Naive thymus-derived CD4-positive, alpha-beta T cell (primary cell): Measurements from ENCODE around the gene TMA7. TPM values are rescaled to one million over a fixed set of nuclear protein-coding genes. Genes with fewer than 3 reads are reported as not detected.
A peak's percentile ranks its signal among the peaks of the same experiment; 100 is the strongest.

Source experiments
- ATAC-seq: fragments of 150-1000 bp; cut with Tn5 transposase; 2 replicates; pipeline ENCODE4 v1.10.0; 2021; ENCODE audit warnings: mild to moderate bottlenecking, moderate library complexity
- CTCF ChIA-PET: fragments of 350-600 bp; sonication (Branson Sonifier 250); formaldehyde crosslinking; loops from one replicate; lab custom pipeline; 2021; ENCODE audit warnings: antibody characterized with exemption; lab: Charles Lee
- POLR2A ChIA-PET: fragments of 350-600 bp; sonication (Branson Sonifier 250); formaldehyde crosslinking; loops from one replicate; lab custom pipeline; 2021; ENCODE audit warnings: antibody characterized with exemption, inconsistent platforms; lab: Charles Lee
- DNase-seq, 9 donors: peaks; one replicate each; pipeline versions ENCODE4 v3.0.0 to v3.0.0-alpha.2; 2020 to 2022; ENCODE audit warnings: mixed read lengths in 1 of 9
- H3K27ac ChIP-seq: one replicate; pipeline ENCODE4 v1.7.0; 2013; ENCODE audit warnings: mild to moderate bottlenecking, low read depth, low read length, moderate library complexity
- H3K27me3 ChIP-seq, 2 donors: one replicate each; pipeline ENCODE4 v1.7.0; 2013; ENCODE audit warnings: low read length in 2 of 2, mild to moderate bottlenecking in 2 of 2, moderate library complexity in 2 of 2; ENCODE audit not compliant: control insufficient read depth in 2 of 2, insufficient read depth in 2 of 2
- H3K36me3 ChIP-seq, 3 experiments: 1 replicate in 2 of 3; 2 replicates in 1 of 3; pipeline ENCODE4 v1.7.0; 2013; ENCODE audit warnings: low read length in 3 of 3, mild to moderate bottlenecking in 3 of 3, moderate library complexity in 1 of 3; ENCODE audit not compliant: insufficient read depth in 3 of 3, control insufficient read depth in 2 of 3
- H3K4me1 ChIP-seq, 2 donors: one replicate each; pipeline ENCODE4 v1.7.0; 2013; ENCODE audit warnings: low read length in 2 of 2, mild to moderate bottlenecking in 2 of 2, moderate library complexity in 1 of 2; ENCODE audit not compliant: control insufficient read depth in 2 of 2, insufficient read depth in 2 of 2
- H3K4me3 ChIP-seq: 2 replicates; pipeline ENCODE4 v1.7.0; 2013; ENCODE audit warnings: mild to moderate bottlenecking, low read length
- H3K9me3 ChIP-seq, 3 experiments: 1 replicate in 2 of 3; 2 replicates in 1 of 3; pipeline ENCODE4 v1.7.0; 2013; ENCODE audit warnings: low read length in 3 of 3; ENCODE audit not compliant: control insufficient read depth in 2 of 3
- H3K27ac Mint-ChIP-seq, 9 donors: one replicate each; pipeline ENCODE4 v1.8.0; 2020 to 2022; ENCODE audit warnings: mixed read lengths in 9 of 9, mild to moderate bottlenecking in 8 of 9, moderate library complexity in 5 of 9, inconsistent platforms in 2 of 9
- H3K27me3 Mint-ChIP-seq, 5 donors: one replicate each; pipeline ENCODE4 v1.8.0; 2021 to 2022; ENCODE audit warnings: mixed read lengths in 5 of 5, mild to moderate bottlenecking in 1 of 5
- H3K36me3 Mint-ChIP-seq, 5 donors: one replicate each; pipeline ENCODE4 v1.8.0; 2020 to 2022; ENCODE audit warnings: mixed read lengths in 5 of 5, mild to moderate bottlenecking in 3 of 5, inconsistent platforms in 1 of 5
- H3K4me1 Mint-ChIP-seq, 7 donors: one replicate each; pipeline ENCODE4 v1.8.0; 2020 to 2022; ENCODE audit warnings: mixed read lengths in 7 of 7, mild to moderate bottlenecking in 3 of 7, inconsistent platforms in 1 of 7
- H3K4me3 Mint-ChIP-seq, 10 donors: one replicate each; pipeline ENCODE4 v1.8.0; 2020 to 2022; ENCODE audit warnings: mild to moderate bottlenecking in 10 of 10, mixed read lengths in 10 of 10, moderate library complexity in 6 of 10, inconsistent platforms in 2 of 10
- H3K9me3 Mint-ChIP-seq, 11 donors: one replicate each; pipeline ENCODE4 v1.8.0; 2020 to 2022; ENCODE audit warnings: mixed read lengths in 11 of 11, mild to moderate bottlenecking in 4 of 11, inconsistent platforms in 1 of 11, moderate library complexity in 1 of 11
- intact Hi-C, 2 donors: fragments of 100-400 bp; cut with micrococcal nuclease; formaldehyde crosslinking; loops; one replicate each; pipeline ENCODE4 v1.15.1; 2023
- polyA plus RNA-seq, 2 donors: library from polyadenylated mRNA; unstranded; fragments of 300-500 nt; fragmentation: Illumina TruSeq; gene quantifications; one replicate each; pipeline ENCODE4 v1.2.3, GENCODE V29; 2021
- total RNA-seq, 6 experiments: library from RNA in 5 of 6; stranded (reverse) in 5 of 6; gene quantifications; 1 replicate in 5 of 6; 2 replicates in 1 of 6; pipeline ENCODE4 v1.2.3 and lab custom pipeline; 2021 to 2026

The TMA7 gene
- total and polyA plus RNA-seq, 7 experiments from 2014 or later: 193 to 752 (median 269) TPM

DNA sequence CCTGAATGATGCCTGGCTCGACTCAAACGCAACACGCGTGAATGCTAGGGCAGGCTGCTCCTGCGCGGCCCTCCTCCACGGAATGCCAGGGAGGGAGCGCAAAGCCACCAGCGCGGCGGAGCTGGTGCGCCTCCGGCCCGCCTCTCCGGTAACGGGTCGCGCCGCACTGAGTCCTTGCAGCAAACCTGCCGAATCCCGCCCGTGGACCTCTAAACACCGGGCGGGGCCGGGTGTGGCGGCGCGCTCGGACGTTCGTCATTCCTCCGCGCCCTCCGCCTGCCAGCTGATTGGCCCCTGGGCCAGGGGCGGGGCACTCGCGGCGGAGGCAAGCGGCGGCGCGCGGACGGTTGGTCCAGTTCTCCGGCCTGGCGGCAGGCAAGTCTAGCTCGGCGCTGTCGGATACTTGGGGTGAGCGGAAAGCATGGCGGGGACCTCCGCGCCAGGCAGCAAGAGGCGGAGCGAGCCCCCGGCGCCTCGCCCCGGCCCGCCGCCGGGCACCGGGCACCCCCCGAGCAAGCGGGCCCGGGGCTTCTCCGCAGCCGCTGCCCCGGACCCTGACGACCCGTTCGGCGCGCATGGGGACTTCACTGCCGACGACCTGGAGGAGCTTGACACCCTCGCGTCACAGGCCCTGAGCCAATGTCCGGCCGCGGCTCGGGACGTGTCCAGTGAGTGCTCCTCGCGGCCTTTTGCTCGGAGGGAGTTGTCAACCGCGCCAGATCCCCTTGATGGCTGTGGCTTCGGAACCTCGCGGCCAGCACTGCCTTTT, 6.6 kb downstream of the TMA7 start, which contains the start of gene ATRIP:
TSS of gene ATRIP (plus strand) at position 313 of the 769 bp plus-strand sequence. CDS start at position 422, 109 bp downstream.
- Mint-ChIP-seq H3K27me3 (no peaks in the 10 kb centered on the region), H3K4me1 (peaks cover 17 to 53% (median 45%) of the 10 kb centered on the region in 7 donors), H3K27ac (peak within 1 kb of the TSS; percentile 84 to 97 (median 92)), H3K36me3 (peaks cover 0 to 22% (median 9%) of the 10 kb centered on the region in 5 donors), H3K4me3 (peak within 1 kb of the TSS; percentile 80 to 95 (median 88)), H3K9me3 (no peaks in the 10 kb centered on the region)
- ATAC-seq (peak; percentile 99), DNase-seq (peak; percentile 73 to 93 (median 81))
- intact Hi-C loops: loop anchor here (1.0 to 10.0 kb wide), 6 partner anchors 20 to 1472 kb away; partner anchors contain the start of genes CCDC12 (in 1 of the 2), NBEAL2 (in 1 of the 2), SLC25A20 (in 1 of the 2) and WDR6 (in 1 of the 2)
- Histone ChIP-seq H3K9me3 (no peaks in the 10 kb centered on the region), H3K4me3 (peak within 1 kb of the TSS; percentile 90), H3K4me1 (peaks cover 20 to 22% of the 10 kb centered on the region in 2 donors), H3K27me3 (no peaks in the 10 kb centered on the region), H3K27ac (peak within 1 kb of the TSS; percentile 81), H3K36me3 (peaks cover 0 to 22% (median 12%) of the 10 kb centered on the region in 3 experiments)
- CTCF ChIA-PET: interaction anchor here (0.9 to 3.1 kb wide), 10 partner anchors 10 to 103 kb away, joined by 3 to 35 read pairs (median 5); no protein-coding TSS in a partner anchor
- POLR2A ChIA-PET: interaction anchor here (0.5 to 4.6 kb wide), 16 partner anchors 10 to 111 kb away, joined by 3 to 34 read pairs (median 7); partner anchors contain the start of genes PLXNB1 and SHISA5

DNA sequence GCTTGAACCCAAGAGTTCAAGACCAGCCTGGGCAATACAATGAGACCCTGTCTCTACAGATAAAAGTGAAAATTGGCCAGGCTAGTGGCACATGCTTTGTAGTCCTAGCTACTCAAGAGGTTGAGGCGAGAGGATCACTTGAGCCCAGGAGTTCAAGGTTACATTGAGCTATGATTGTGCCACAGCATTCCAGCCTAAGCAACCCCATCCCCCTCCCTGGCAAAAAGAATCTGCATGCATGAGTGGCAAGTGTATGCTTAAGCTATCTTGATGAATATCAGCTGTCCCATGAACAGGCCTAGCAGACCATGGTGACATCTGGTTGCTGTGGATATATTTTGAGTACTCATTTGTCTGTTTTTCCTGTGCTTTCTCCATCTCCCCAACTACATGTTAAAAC, 11.2 kb downstream of the TMA7 start:
- H3K27me3 Mint-ChIP-seq: no peaks in the 10 kb centered on the region
- Histone ChIP-seq H3K36me3 (peaks cover 0 to 39% (median 0%) of the 10 kb centered on the region in 3 experiments), H3K27ac (no peak overlapping the region), H3K4me3 (no peak overlapping the region), H3K27me3 (no peaks in the 10 kb centered on the region), H3K9me3 (no peaks in the 10 kb centered on the region), H3K4me1 (peaks cover 8 to 9% of the 10 kb centered on the region in 2 donors)
- ChIA-PET CTCF (interaction anchor here (1.2 to 2.4 kb wide), 2 partner anchors 12 to 15 kb away, joined by 3 to 9 read pairs; partner anchors contain the start of gene CCDC51), POLR2A (interaction anchor here (0.6 to 1.6 kb wide), 4 partner anchors 11 to 895 kb away, joined by 3 to 9 read pairs (median 4); partner anchors contain the start of genes CCDC51 and TMA7)
- DNase-seq (no peak), ATAC-seq (no peak)
- H3K27ac Mint-ChIP-seq: no peak overlapping the region
- H3K9me3 Mint-ChIP-seq: no peaks in the 10 kb centered on the region
- H3K4me1 Mint-ChIP-seq: peaks cover 8 to 27% (median 19%) of the 10 kb centered on the region in 7 donors
- intact Hi-C loops: no loop called here
- no peak overlapping the region for H3K4me3 Mint-ChIP-seq
- H3K36me3 Mint-ChIP-seq: peaks cover 3 to 32% (median 7%) of the 10 kb centered on the region in 5 donors

DNA sequence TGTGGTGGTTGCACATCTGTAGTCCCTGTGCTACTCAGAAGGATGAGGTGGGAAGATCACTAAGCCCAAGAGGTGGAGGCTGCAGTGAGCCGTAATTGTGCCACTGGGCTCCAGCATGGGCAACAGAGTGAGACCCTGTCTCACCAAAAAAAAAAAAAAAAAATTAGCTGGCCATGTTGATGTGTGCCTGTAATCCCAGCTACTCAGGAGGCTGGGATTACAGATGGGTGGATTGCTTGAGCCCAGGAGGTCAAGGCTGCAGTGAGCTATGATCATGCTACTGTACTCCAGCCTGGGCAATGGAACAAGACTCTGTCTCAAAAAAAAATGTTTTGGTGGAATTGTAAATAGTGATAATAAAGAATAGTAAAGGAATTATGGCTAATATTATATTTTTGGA, 16.4 kb downstream of the TMA7 start:
- CTCF ChIA-PET: interaction anchor here (0.6 to 4.0 kb wide), 3 partner anchors 52 to 92 kb away, joined by 4 to 14 read pairs (median 8); no protein-coding TSS in a partner anchor
- POLR2A ChIA-PET: interaction anchor here (0.6 to 6.1 kb wide), 5 partner anchors 8 to 556 kb away, joined by 3 to 34 read pairs (median 3); partner anchors contain the start of genes ATRIP and NME6
- Mint-ChIP-seq H3K9me3 (no peaks in the 10 kb centered on the region), H3K27me3 (no peaks in the 10 kb centered on the region), H3K36me3 (peaks cover 3 to 41% (median 6%) of the 10 kb centered on the region in 5 donors), H3K4me1 (peaks cover 3 to 9% (median 6%) of the 10 kb centered on the region in 7 donors), H3K27ac (peak overlapping the region in 1 of 9 donors; percentile 48), H3K4me3 (no peak overlapping the region)
- Histone ChIP-seq H3K4me1 (no peaks in the 10 kb centered on the region), H3K27ac (no peak overlapping the region), H3K4me3 (no peak overlapping the region), H3K9me3 (no peaks in the 10 kb centered on the region), H3K36me3 (peaks cover 0 to 78% (median 10%) of the 10 kb centered on the region in 3 experiments), H3K27me3 (no peaks in the 10 kb centered on the region)
- ATAC-seq (no peak), DNase-seq (no peak)
- intact Hi-C loops: no loop called here

DNA sequence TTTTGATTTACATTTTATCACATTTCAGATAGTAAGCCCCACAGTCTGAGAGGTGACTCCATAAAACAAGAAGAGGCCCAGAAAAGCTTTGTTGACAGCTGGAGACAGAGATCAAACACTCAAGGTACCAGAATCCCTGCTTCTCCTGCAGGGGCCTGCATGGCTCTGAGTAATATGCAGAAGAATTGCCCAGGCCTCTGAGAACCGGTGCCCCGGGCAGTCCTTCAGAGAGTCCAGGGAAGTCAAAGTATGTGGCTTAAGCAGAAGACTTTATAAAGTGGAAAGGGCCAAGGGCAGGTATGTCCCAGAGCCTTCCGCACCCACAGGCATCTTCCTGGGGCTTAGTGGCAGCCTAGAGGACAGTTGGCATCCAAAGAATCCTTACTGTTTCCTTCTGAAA, 19.3 kb downstream of the TMA7 start:
- Histone ChIP-seq H3K4me3 (no peak overlapping the region), H3K36me3 (peaks cover 0 to 58% (median 10%) of the 10 kb centered on the region in 3 experiments), H3K4me1 (no peaks in the 10 kb centered on the region), H3K27ac (no peak overlapping the region), H3K9me3 (no peaks in the 10 kb centered on the region), H3K27me3 (no peaks in the 10 kb centered on the region)
- ChIA-PET CTCF (interaction anchor here (0.9 to 4.0 kb wide), 2 partner anchors 13 to 49 kb away, joined by 3 to 14 read pairs; partner anchors contain the start of gene ATRIP), POLR2A (interaction anchor here (0.7 to 6.1 kb wide), 2 partner anchors 14 to 21 kb away, joined by 4 to 34 read pairs; partner anchors contain the start of gene ATRIP)
- Mint-ChIP-seq H3K36me3 (peaks cover 0 to 24% (median 0%) of the 10 kb centered on the region in 5 donors), H3K9me3 (no peaks in the 10 kb centered on the region), H3K27me3 (no peaks in the 10 kb centered on the region), H3K27ac (no peak overlapping the region), H3K4me1 (peaks cover 3 to 10% (median 6%) of the 10 kb centered on the region in 7 donors), H3K4me3 (no peak overlapping the region)
- ATAC-seq (no peak), DNase-seq (no peak)
- intact Hi-C loops: no loop called here

DNA sequence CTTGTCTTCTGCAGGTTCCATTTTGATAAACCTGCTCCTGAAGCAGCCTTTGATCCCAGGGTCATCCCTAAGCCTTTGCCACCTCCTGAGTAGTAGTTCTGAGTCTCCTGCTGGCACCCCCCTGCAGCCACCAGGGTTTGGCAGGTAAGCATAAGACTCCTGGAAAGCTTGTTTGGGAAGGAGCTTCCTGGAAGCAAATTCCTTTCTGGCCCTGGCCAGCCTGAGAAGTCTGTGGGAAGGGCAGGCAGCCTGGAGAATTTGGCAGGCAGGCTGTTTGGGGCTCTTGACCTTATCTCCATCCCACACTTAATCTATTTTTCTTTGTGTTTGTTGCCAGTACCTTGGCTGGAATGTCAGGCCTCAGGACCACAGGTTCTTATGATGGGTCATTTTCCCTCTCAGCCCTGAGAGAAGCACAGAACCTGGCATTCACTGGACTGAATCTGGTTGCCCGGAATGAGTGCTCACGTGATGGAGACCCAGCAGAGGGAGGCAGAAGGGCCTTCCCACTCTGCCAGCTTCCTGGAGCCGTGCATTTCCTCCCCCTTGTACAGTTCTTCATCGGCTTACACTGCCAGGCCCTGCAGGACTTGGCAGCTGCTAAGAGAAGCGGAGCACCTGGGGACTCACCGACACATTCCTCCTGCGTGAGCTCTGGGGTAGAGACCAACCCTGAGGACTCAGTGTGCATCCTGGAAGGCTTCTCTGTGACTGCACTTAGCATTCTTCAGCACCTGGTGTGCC, 19.9 kb downstream of the TMA7 start:
- ATAC-seq (no peak), DNase-seq (no peak)
- Histone ChIP-seq H3K4me3 (no peak overlapping the region), H3K27me3 (no peaks in the 10 kb centered on the region), H3K4me1 (peaks cover 0 to 2% of the 10 kb centered on the region in 2 donors), H3K36me3 (peaks cover 0 to 52% (median 10%) of the 10 kb centered on the region in 3 experiments), H3K9me3 (no peaks in the 10 kb centered on the region), H3K27ac (no peak overlapping the region)
- H3K4me3 Mint-ChIP-seq: no peak overlapping the region
- H3K27me3 Mint-ChIP-seq: no peaks in the 10 kb centered on the region
- peaks cover 3 to 10% (median 6%) of the 10 kb centered on the region in 7 donors for H3K4me1 Mint-ChIP-seq
- H3K9me3 Mint-ChIP-seq: no peaks in the 10 kb centered on the region
- intact Hi-C loops: no loop called here
- H3K27ac Mint-ChIP-seq: peak overlapping the region in 2 of 9 donors; percentile 8 to 18
- CTCF ChIA-PET: no interaction called here
- POLR2A ChIA-PET: no interaction called here
- peaks cover 0 to 19% (median 0%) of the 10 kb centered on the region in 5 donors for H3K36me3 Mint-ChIP-seq

DNA sequence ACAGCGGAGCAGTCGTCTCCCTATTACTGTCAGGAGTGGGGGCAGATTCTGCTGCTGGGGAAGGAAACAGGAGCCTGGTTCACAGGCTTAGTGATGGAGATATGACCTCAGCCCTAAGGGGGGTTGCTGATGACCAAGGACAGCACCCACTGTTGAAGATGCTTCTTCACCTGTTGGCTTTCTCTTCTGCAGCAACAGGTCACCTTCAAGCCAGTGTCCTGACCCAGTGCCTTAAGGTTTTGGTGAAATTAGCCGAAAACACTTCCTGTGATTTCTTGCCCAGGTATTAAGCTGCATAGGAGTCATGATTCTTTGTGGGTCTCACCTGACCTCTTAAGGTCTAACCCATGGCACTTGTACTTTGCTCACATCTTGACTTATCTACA, 20.5 kb downstream of the TMA7 start:
- H3K4me3 Mint-ChIP-seq: no peak overlapping the region
- H3K4me3 ChIP-seq: no peak overlapping the region
- H3K4me1 Mint-ChIP-seq: peaks cover 5 to 15% (median 12%) of the 10 kb centered on the region in 7 donors
- peak overlapping the region in 5 of 9 donors; percentile 0 to 80 (median 8) for H3K27ac Mint-ChIP-seq
- CTCF ChIA-PET: no interaction called here
- DNase-seq (no peak), ATAC-seq (no peak)
- H3K27me3 ChIP-seq: no peaks in the 10 kb centered on the region
- intact Hi-C loops: no loop called here
- POLR2A ChIA-PET: no interaction called here
- no peaks in the 10 kb centered on the region for H3K9me3 ChIP-seq
- no peak overlapping the region for H3K27ac ChIP-seq
- no peaks in the 10 kb centered on the region for H3K27me3 Mint-ChIP-seq
- peaks cover 0 to 16% (median 0%) of the 10 kb centered on the region in 5 donors for H3K36me3 Mint-ChIP-seq
- peaks cover 0 to 46% (median 10%) of the 10 kb centered on the region in 3 experiments for H3K36me3 ChIP-seq
- H3K4me1 ChIP-seq: peaks cover 4 to 7% of the 10 kb centered on the region in 2 donors
- H3K9me3 Mint-ChIP-seq: no peaks in the 10 kb centered on the region
